Heart left ventricle (tissue), 16 donors: ENCODE data around the gene KLK13. TPM values are rescaled to one million over a fixed set of nuclear protein-coding genes. Genes with fewer than 3 reads are reported as not detected.

Source experiments
- ATAC-seq, 4 donors: fragments of 200-7000 bp; cut with Tn5 transposase; one replicate each; pipeline ENCODE4 v1.9.1; 2020 to 2022; ENCODE audit warnings: moderate library complexity in 4 of 4, mild to moderate bottlenecking in 3 of 4, moderate number of reproducible peaks in 1 of 4
- DNase-seq, 5 donors: peaks; one replicate each; pipeline ENCODE4 v3.0.0-alpha.2; 2020
- H3K27ac ChIP-seq, 12 donors: fragments of 200-600 bp; sonication (generic) in 4 of 12; one replicate each; pipeline versions ENCODE4 v1.5.0 to v1.8.0; 2016 to 2022; ENCODE audit warnings: mild to moderate bottlenecking in 2 of 12
- H3K27me3 ChIP-seq, 9 donors: fragments of 200-600 bp; sonication (generic) in 2 of 9; one replicate each; pipeline versions ENCODE4 v1.5.1 to v1.8.0; 2016 to 2022; ENCODE audit warnings: mild to moderate bottlenecking in 3 of 9
- H3K36me3 ChIP-seq, 9 donors: fragments of 200-600 bp; sonication (generic) in 2 of 9; one replicate each; pipeline versions ENCODE4 v1.5.0 to v1.8.0; 2018 to 2022; ENCODE audit warnings: mild to moderate bottlenecking in 2 of 9
- H3K4me1 ChIP-seq, 12 donors: fragments of 200-600 bp; sonication (generic) in 4 of 12; one replicate each; pipeline versions ENCODE4 v1.5.0 to v1.8.0; 2016 to 2022; ENCODE audit warnings: mild to moderate bottlenecking in 3 of 12
- H3K4me3 ChIP-seq, 12 donors: fragments of 200-600 bp; sonication (generic) in 4 of 12; one replicate each; pipeline versions ENCODE4 v1.5.0 to v1.8.0; 2017 to 2022; ENCODE audit warnings: mild to moderate bottlenecking in 9 of 12, moderate library complexity in 4 of 12
- H3K9me3 ChIP-seq, 12 donors: fragments of 200-600 bp; sonication (generic) in 4 of 12; one replicate each; pipeline versions ENCODE4 v1.5.0 to v1.8.0; 2016 to 2022; ENCODE audit warnings: mild to moderate bottlenecking in 1 of 12
- CTCF ChIP-seq, 12 donors: fragments of 200-600 bp; sonication (generic) in 4 of 12; IDR thresholded peaks; one replicate each; pipeline versions ENCODE4 v1.5.0 to v1.8.0; 2018 to 2022; ENCODE audit warnings: antibody characterized with exemption in 12 of 12, mild to moderate bottlenecking in 5 of 12
- POLR2A ChIP-seq, 2 donors: fragments of 450-650 bp; IDR thresholded peaks; one replicate each; pipeline ENCODE4 v1.6.1; 2017; ENCODE audit warnings: antibody characterized with exemption in 2 of 2, mild to moderate bottlenecking in 2 of 2, moderate library complexity in 2 of 2
- WGBS, 4 donors: extraction: QIAGEN DNeasy Blood & Tissue Kit in 2 of 4; methylation state at CpG; one replicate each; pipeline versions ENCODE4 v1.1.5 to v1.1.7; 2013 to 2018; 5-methylcytosine and 5-hydroxymethylcytosine counted together
- intact Hi-C, 10 donors: fragments of 100-400 bp; cut with DNase I; formaldehyde crosslinking; loops; one replicate each; pipeline versions ENCODE4 v1.11.1 to v1.14.2; 2022
- polyA plus RNA-seq, 2 donors: library from polyadenylated mRNA; stranded (reverse); fragments of 200-250 nt; gene quantifications; one replicate each; pipeline ENCODE4 v1.2.3, GENCODE V29; 2013
- total RNA-seq, 9 donors: library from RNA; depleted of rRNA in 2 of 9; stranded (reverse); fragments of >200 nt in 2 of 9; fragmentation: NEBNext Ultra II Directional in 3 of 9; extraction: Animal tissue kit (Norgen Biotek cat#: 25700) in 3 of 9; gene quantifications; one replicate each; pipeline versions ENCODE4 v1.1.0 to v1.2.4, GENCODE V29; 2016 to 2023
- donor health status: ischemic (EF 13 %, LVEDD 7.1; RV severe dilation, severe dysfunction).
- donor health status: healthy with polysubstance abuse.
- donor health status: DM: no; HTN: yes; CAD: no.
- donor health status: DM: no; HTN: no; CAD: no.
- donor health status: ischemic (EF 25% LVEDD 6.9; RV normal size, moderate dysfunction).
- donor health status: ischemic (EF 25% LVEDD 5.7; RV mildly dilated, moderate dysfunction).
- donor health status: healthy.
- donor health status: DM: yes; HTN: yes; CAD: no.
- donor health status: ischemic (EF 35%, LVEDD 5.7; RV mildly dilated, moderate dysfunction).
- donor health status: nonischemic (EF 11% LVEDD 7.7; RV severe dilation, severe dysfunction).
- donor health status: DM: yes; HTN: yes; CAD: no.
- donor health status: PGD.
- donor health status: ischemic (EF 29% LVEDD 5.4; RV normal size, mild dysfunction).
- donor health status: nonischemic (EF 23%, LVEDD 6.1; RV moderate dilation, normal function).

KLK13 gene
- total and polyA plus RNA-seq, 11 donors: 0.90 to 2.2 TPM; not detected in 9

- Histone ChIP-seq H3K4me3 (no peak overlapping the region), H3K4me1 (peaks cover 0 to 15% (median 5%) of the 10 kb centered on the region in 12 donors), H3K36me3 (no peaks in the 10 kb centered on the region), H3K27ac (no peak overlapping the region), H3K9me3 (no peaks in the 10 kb centered on the region), H3K27me3 (peaks cover 0 to 38% (median 8%) of the 10 kb centered on the region in 9 donors)
- TF ChIP-seq CTCF (IDR thresholded peaks at IDR 0.05): no peak
- no peak for TF ChIP-seq POLR2A (IDR thresholded peaks at IDR 0.05)
- WGBS, 4 donors: 57 to 66% (median 63%) methylated on average over 7 of the region's 7 CpGs
- no peak for DNase-seq
- peak in 1 of 4 donors; percentile 15 for ATAC-seq
- intact Hi-C loops: no loop called here
These were observed 1.7 kb upstream of the KLK13 start for GRCh38 chr19:51066393-51067186.

- Histone ChIP-seq H3K27ac (peak overlapping the region in 1 of 12 donors; percentile 43), H3K4me3 (peak overlapping the region in 9 of 12 donors; percentile 31 to 44 (median 42)), H3K27me3 (peaks cover 0 to 38% (median 8%) of the 10 kb centered on the region in 9 donors), H3K9me3 (no peaks in the 10 kb centered on the region), H3K36me3 (no peaks in the 10 kb centered on the region), H3K4me1 (peaks cover 0 to 15% (median 5%) of the 10 kb centered on the region in 12 donors)
- intact Hi-C loops: no loop called here
- DNase-seq: no peak
- ATAC-seq: peak in 3 of 4 donors; percentile 17 to 33 (median 25)
- WGBS, 4 donors: 11 to 21% (median 15%) methylated on average over 25 of the region's 25 CpGs
- TF ChIP-seq POLR2A (IDR thresholded peaks at IDR 0.05): no peak
- no peak for TF ChIP-seq CTCF (IDR thresholded peaks at IDR 0.05)
These were observed 499 bp upstream of the KLK13 start for GRCh38 chr19:51065221-51065960.

- no peaks in the 10 kb centered on the region for H3K9me3 ChIP-seq
- H3K4me1 ChIP-seq: peaks cover 0 to 15% (median 5%) of the 10 kb centered on the region in 12 donors
- no peak for DNase-seq
- H3K4me3 ChIP-seq: no peak overlapping the region
- H3K27me3 ChIP-seq: peaks cover 0 to 38% (median 8%) of the 10 kb centered on the region in 9 donors
- no peak overlapping the region for H3K27ac ChIP-seq
- intact Hi-C loops: no loop called here
- WGBS, 4 donors: 80 to 98% (median 92%) methylated on average over 7 of the region's 7 CpGs
- no peaks in the 10 kb centered on the region for H3K36me3 ChIP-seq
- no peak for ATAC-seq
- TF ChIP-seq POLR2A (IDR thresholded peaks at IDR 0.05) (no peak), CTCF (IDR thresholded peaks at IDR 0.05) (no peak)
These were observed 1.2 kb downstream of the KLK13 start for GRCh38 chr19:51063664-51064063.

GRCh38 chr19:51060973-51061372, 3.9 kb downstream of the KLK13 start:
- WGBS, 4 donors: 0% methylated on average over 1 of the region's 1 CpG
- no peak overlapping the region for H3K27ac ChIP-seq
- intact Hi-C loops: no loop called here
- H3K4me1 ChIP-seq: peaks cover 0 to 15% (median 5%) of the 10 kb centered on the region in 12 donors
- ATAC-seq: no peak
- TF ChIP-seq POLR2A (IDR thresholded peaks at IDR 0.05) (no peak), CTCF (IDR thresholded peaks at IDR 0.05) (no peak)
- peaks cover 0 to 34% (median 8%) of the 10 kb centered on the region in 9 donors for H3K27me3 ChIP-seq
- no peak overlapping the region for H3K4me3 ChIP-seq
- no peaks in the 10 kb centered on the region for H3K9me3 ChIP-seq
- no peak for DNase-seq
- no peaks in the 10 kb centered on the region for H3K36me3 ChIP-seq
